ENCODE data around the gene C11orf86. TPM values are rescaled to one million over a fixed set of nuclear protein-coding genes. Genes with fewer than 3 reads are reported as not detected.

C11orf86 gene
- total and polyA plus RNA-seq, 10 of the 15 experiments (the other 5 are each of a cell fraction or from before 2014, with no cell fraction given), result not detected

DNA sequence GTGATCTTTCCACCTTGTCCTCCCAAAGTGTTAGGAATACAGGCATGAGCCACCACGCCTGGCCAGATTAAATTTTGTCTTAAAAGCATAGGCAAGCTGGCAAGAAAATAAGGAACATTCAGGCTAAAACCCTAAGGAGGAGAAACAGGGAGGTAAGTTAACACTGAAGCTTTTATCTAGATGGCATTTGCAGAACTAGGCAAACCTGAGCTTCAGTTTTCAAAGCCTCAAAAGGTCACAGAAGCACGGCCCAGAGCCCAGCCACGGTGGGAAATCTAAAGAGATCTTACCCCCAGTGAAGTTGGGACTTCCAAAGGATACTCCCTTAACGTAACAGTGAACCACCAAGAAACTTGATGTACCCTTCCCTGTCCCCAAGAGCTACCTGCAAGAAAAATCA lies 45.4 kb upstream of the C11orf86 start:
- FAIRE-seq, result no peak
- POLR2A ChIA-PET, result interaction anchor here (0.7 kb wide), 1 partner anchor 247 kb away, joined by 7 read pairs; no protein-coding TSS in a partner anchor
- TF ChIP-seq MEF2A (IDR thresholded peaks at IDR 0.05; ENCODE audit: insufficient read depth, low read depth, low read length) (no peak), IKZF2 (IDR thresholded peaks at IDR 0.05) (no peak), SRF (IDR thresholded peaks at IDR 0.05; ENCODE audit: low read depth in 2 of 2, low read length in 2 of 2) (no peak), EZH2 (IDR thresholded peaks at IDR 0.05; ENCODE audit: borderline replicate concordance, control insufficient read depth, low read depth, low read length) (no peak), TBL1XR1 (IDR thresholded peaks at IDR 0.05; ENCODE audit: low read depth, low read length) (no peak), CEBPZ (IDR thresholded peaks at IDR 0.05; ENCODE audit: low read depth, low read length) (no peak), CUX1 (IDR thresholded peaks at IDR 0.05; ENCODE audit: insufficient replicate concordance, low read depth, low read length) (no peak), ZBTB4 (CRISPR knock-in tag; IDR thresholded peaks at IDR 0.05) (no peak), SUPT20H (IDR thresholded peaks at IDR 0.05; ENCODE audit: borderline replicate concordance, control insufficient read depth, low read depth, low read length) (no peak), POLR2A (IDR thresholded peaks at IDR 0.05; ENCODE audit: low read depth, low read length) (no peak)
- TF ChIP-seq, protein P1, sequence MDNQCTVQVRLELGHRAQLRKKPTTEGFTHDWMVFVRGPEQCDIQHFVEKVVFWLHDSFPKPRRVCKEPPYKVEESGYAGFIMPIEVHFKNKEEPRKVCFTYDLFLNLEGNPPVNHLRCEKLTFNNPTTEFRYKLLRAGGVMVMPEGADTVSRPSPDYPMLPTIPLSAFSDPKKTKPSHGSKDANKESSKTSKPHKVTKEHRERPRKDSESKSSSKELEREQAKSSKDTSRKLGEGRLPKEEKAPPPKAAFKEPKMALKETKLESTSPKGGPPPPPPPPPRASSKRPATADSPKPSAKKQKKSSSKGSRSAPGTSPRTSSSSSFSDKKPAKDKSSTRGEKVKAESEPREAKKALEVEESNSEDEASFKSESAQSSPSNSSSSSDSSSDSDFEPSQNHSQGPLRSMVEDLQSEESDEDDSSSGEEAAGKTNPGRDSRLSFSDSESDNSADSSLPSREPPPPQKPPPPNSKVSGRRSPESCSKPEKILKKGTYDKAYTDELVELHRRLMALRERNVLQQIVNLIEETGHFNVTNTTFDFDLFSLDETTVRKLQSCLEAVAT (IDR thresholded peaks at IDR 0.05), result no peak

More for the DNA sequence above, 45.4 kb upstream of the C11orf86 start:
- ChIA-PET SMC1A (ENCODE audit: uncharacterized antibody, unreplicated experiment) (no interaction called here), CTCF (no interaction called here), RAD21 (ENCODE audit: unreplicated experiment) (no interaction called here)
- Histone ChIP-seq H3K4me2 (ENCODE audit: control insufficient read depth, insufficient read depth) (no peak overlapping the region), H3K27me3 (replicated peaks in 1 of 2; ENCODE audit: control insufficient read depth in 2 of 2, insufficient read depth in 2 of 2, low read length in 1 of 2) (peaks cover 0 to 7% of the 10 kb centered on the region in 2 experiments; a peak in 2 of 4 replicates), H4K20me1 (ENCODE audit: control insufficient read depth, insufficient read depth) (no peaks in the 10 kb centered on the region), H3K4me3 (no peak overlapping the region), H3K36me3 (ENCODE audit: control insufficient read depth in 2 of 2, insufficient read depth in 2 of 2, low read length in 1 of 2) (no peaks in the 10 kb centered on the region), H3K27ac (ENCODE audit: control insufficient read depth, insufficient read depth) (no peak overlapping the region), H3K9ac (ENCODE audit: control insufficient read depth, insufficient read depth, low read length) (no peak overlapping the region), H3K9me3 (replicated peaks; ENCODE audit: control insufficient read depth, insufficient read depth, low read length) (no peaks in the 10 kb centered on the region; the same call in 2 of the 3 replicates), H3K79me2 (ENCODE audit: control insufficient read depth, insufficient read depth, low read length) (no peaks in the 10 kb centered on the region), H2AFZ (ENCODE audit: control insufficient read depth, low read depth, low read length) (no peak overlapping the region), H3K4me1 (ENCODE audit: control insufficient read depth, insufficient read depth, low read length) (no peaks in the 10 kb centered on the region)
- intact Hi-C loops (cut with micrococcal nuclease; ENCODE audit: unreplicated experiment), result no loop called here
- no TSS peak for BruUV-seq (replicated peaks)
- ATAC-seq (no peak), DNase-seq (ENCODE audit: low read depth, low spot score) (no peak)
- WGBS (ENCODE audit: insufficient coverage, insufficient replicate concordance, low lambda C conversion rate, missing lambda C conversion rate), result 17% methylated on average over 4 of the region's 4 CpGs
- in situ Hi-C loops (cut with MboI), result no loop called here
